ENCODE measurements around the gene USP48.
"Not testable (repeated sequence)": the region's sequence is repeated elsewhere in the genome, so short reads cannot be mapped to it uniquely, and the experiment has no call there.

DNA sequence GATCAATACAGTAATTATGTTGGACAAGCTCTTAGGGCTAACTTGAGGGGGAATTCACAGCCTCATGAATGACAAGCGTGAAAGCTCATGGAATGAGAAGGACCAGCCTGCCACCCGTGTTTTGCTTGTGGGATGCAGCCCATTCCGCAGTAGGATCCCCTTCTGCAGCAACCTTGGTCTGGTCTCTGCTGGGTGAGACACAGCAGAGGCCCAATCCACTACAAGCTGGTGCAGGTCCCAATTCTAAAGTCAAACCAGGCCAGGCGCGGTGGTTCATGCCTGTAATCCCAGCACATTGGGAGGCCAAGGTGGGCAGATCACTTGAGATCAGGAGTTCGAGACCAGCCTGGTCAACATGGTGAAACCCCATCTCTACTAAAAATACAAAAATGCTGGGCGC is 109.1 kb downstream of the USP48 start:
- TF ChIP-seq, protein P1, sequence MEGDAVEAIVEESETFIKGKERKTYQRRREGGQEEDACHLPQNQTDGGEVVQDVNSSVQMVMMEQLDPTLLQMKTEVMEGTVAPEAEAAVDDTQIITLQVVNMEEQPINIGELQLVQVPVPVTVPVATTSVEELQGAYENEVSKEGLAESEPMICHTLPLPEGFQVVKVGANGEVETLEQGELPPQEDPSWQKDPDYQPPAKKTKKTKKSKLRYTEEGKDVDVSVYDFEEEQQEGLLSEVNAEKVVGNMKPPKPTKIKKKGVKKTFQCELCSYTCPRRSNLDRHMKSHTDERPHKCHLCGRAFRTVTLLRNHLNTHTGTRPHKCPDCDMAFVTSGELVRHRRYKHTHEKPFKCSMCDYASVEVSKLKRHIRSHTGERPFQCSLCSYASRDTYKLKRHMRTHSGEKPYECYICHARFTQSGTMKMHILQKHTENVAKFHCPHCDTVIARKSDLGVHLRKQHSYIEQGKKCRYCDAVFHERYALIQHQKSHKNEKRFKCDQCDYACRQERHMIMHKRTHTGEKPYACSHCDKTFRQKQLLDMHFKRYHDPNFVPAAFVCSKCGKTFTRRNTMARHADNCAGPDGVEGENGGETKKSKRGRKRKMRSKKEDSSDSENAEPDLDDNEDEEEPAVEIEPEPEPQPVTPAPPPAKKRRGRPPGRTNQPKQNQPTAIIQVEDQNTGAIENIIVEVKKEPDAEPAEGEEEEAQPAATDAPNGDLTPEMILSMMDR (IDR thresholded peaks at IDR 0.05 in 8 of 11, conservative IDR thresholded peaks at IDR 0.05 in 3 of 11) = not testable (repeated sequence)
- not testable (repeated sequence) for TF ChIP-seq POLR2A (IDR thresholded peaks at IDR 0.05)

All from spleen (tissue), 7 donors.